GM19467 (cell line): ENCODE measurements around the gene MUC21.
"Not testable (repeated sequence)": the region's sequence is repeated elsewhere in the genome, so short reads cannot be mapped to it uniquely, and the experiment has no call there.

Experiments
- ATAC-seq: cut with Tn5 transposase; IDR thresholded peaks from one replicate; pipeline ENCODE4 v1.9.1; 2021; ENCODE audit warnings: mild to moderate bottlenecking, moderate library complexity; ENCODE audit not compliant: unreplicated experiment

MUC21 gene

DNA sequence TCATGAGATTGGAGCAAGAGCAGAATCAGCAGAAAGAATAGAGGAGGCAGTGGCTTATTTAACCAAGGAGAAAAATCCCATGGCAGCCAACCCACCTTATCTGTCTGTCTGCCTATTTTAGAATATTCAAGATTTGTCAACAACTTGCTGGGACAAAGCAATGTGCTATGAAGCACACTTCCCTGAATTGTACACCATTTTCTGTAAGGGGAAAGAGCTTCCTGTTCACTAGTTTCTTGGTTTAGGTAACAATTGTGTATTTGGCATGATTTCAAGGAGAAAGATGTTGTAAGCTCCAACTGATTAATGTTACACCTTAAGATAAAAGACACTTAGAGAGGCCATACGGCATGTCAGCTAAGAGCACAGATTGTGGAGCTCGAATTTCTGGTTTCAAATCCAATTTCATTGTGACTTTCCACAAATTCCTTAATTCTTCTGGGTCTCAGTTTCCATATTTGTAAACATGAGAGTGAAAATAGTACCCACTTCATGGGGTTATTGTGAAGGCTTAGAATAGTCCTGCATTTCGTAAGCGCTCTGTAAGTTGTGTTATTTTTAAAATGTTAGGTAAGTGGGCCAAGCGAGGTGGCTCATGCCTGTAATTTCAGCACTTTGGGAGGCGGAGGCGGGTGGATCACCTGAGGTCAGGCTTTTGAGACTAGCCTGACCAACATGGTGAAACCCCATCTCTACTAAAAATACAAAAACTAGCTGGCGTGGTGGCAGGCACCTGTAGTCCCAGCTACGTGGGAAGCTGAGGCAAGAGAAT is 21.9 kb downstream of the MUC21 start:
- no peak for ATAC-seq

DNA sequence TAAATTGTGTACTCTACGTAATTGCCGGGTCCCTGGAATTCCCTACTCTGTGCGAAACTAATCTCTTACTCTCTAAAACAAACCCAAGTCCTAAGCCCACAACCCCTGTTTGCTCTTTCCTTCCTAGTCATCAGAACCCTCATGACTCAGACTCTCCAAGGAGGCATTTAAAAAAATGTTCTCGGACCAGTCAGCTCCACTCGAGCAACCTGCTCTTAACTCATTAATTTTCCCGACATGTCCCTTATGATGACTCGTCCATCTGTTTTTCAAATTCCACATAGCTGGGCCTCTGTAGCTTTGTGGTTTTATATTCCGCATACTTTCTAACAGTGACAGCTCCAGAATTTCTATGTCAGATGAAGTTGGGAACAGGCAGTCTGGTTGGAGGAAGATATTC is 24.2 kb downstream of the MUC21 start:
- ATAC-seq: no peak

DNA sequence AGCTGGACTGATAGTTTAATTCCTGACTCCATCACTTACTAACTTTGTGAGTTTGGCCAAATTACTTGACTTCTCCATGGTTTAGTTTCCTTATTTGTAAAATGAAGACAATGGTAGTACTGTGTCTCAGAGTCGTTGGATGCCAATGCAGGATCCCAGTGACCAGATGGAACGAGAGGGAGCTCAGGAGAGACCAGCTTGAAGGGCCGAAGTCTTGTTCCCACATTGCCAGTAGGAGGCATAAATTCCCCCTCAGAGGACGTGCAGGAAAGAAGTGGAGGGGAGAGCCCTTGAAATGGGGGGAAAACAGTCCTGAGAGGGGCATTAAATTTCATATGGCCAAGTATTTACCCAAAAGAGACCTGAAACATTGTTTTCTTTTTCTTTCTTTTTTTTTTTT is 24.6 kb downstream of the MUC21 start:
- no peak for ATAC-seq

DNA sequence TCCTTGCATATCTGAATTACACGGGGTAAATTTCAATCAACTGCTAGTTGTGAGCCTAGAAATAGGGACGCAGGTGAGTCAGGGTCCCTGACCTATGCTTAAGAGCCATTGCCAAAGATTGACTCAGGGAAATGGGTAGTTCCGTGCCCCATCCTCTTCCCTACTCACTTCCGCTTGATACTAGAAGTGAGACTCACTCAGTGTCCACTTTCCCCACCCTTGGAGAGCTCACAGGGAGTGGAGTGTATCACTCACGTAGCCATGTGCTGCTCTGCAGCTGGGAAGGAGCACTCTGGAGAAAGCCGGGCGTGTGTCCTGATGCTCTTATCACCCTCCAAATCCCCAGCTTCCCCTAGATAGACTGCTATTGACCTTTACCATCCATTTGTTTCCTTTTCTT is 26.2 kb downstream of the MUC21 start:
- ATAC-seq: no peak

DNA sequence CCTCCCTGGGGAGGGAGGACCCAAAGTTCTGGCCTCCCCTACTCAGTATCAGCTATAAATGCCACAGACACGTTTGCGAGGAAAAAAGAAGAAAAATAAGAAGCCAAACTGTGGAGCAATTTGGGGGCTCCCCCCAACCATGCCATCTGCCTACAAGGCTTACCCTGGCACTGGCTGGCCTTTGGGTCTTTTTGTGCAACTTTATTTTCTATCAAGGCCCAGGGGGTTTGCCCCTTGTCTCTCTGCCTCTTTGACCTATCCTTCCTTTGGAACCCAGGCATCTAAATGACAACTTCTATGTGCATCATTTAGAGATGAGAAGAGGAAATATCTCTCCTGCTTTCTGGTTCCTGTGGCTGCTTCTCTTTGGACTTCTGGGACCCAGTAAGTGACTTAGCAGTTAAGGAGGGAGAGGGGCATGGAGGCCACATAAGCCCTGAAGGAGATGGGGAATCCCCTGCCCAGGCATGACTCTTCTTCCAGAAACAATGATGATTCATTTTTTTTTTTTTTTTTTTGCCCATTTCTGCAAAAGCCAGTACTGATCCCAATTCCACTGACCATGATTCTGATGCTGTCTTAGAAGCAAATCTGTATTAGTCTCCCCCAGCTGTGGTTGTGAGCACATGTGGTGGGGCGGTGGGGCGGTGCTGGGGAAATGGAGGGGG is 27.0 kb downstream of the MUC21 start, which contains the start of gene MUC22:
TSS of gene MUC22 (plus strand) at position 82 of the 668 bp plus-strand sequence. CDS start at position 315, 233 bp downstream.
- ATAC-seq: no peak

DNA sequence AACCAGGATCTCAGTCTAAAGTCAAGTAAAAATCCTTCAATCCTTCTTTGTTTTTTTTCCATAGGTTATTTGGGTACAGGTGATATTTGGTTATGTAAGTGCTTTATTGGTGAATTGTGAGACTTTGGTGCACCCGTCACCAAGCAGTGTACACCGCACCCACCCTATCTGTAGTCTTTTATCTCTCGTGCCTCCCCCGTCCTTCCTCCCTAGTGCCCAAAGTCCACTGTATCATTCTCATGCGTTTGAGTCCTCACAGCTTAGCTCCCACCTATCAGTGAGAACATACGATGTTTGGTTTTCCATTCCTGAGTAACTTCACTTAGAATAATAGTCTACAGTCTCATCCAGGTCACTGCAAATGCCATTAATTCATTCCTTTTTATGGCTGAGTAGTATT is 27.6 kb downstream of the MUC21 start:
- no peak for ATAC-seq

DNA sequence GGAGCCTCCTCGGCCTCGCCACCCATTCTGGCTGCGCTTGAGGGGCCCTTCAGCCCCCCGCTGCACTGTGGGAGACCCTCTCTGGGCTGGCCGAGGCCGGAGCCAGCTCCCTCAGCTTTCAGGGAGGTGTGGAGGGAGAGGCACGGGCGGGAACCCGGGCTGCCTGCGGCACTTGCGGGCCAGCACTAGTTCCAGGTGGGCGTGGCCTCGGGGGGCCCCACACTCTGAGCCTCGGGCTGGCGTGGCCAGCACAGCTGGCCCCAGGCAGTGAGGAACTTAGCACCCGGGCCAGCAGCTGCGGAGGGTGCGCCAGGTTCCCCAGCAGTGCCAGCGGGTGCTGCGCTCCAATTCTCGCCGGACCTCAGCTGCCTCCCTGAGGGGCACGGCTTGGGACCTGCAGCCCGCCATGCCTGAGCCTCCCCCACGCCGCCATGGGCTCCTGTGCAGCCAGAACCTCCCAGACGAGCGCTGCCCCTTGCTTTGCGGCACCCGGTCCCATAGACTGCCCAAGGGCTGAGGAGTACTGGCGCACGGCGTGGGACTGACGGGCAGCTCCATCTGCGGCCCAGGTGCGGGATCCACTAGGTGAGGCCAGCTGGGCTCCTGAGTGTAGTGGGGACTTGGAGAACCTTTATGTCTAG is 33.3 kb downstream of the MUC21 start:
- no peak for ATAC-seq

DNA sequence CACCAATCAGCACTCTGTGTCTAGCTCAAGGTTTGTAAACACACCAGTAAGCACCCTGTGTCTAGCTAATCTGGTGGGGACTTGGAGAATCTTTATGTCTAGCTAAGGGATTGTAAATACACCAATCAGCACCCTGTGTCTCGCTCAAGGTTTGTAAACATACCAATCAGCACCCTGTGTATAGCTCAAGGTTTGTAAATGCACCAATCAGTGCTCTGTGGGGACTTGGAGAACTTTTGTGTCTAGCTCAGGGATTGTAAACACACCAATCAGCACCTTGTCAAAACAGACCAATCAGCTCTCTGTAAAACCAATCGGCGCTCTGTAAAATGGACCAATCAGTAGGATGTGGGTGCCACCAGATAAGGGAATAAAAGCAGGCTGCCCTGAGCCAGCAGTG is 33.9 kb downstream of the MUC21 start:
- not testable (repeated sequence) for ATAC-seq

DNA sequence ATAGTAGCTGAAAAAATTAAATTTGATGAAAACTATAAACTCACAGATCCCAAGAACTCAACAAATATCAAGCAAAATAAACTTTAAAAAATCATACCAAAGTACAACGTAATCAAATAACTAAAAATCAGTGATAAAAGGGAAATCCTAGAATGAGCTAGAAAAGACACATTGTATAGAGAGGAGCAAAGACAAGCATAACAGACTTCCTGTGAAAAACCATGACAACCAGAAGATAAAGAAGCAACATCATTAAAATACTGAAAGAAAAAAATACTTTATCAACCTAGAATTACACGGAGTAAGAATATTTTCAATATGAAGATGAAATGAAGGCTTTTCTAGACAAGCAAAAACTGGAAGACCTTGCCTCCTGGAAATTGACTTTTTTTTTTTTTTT is 36.5 kb downstream of the MUC21 start:
- no peak for ATAC-seq

DNA sequence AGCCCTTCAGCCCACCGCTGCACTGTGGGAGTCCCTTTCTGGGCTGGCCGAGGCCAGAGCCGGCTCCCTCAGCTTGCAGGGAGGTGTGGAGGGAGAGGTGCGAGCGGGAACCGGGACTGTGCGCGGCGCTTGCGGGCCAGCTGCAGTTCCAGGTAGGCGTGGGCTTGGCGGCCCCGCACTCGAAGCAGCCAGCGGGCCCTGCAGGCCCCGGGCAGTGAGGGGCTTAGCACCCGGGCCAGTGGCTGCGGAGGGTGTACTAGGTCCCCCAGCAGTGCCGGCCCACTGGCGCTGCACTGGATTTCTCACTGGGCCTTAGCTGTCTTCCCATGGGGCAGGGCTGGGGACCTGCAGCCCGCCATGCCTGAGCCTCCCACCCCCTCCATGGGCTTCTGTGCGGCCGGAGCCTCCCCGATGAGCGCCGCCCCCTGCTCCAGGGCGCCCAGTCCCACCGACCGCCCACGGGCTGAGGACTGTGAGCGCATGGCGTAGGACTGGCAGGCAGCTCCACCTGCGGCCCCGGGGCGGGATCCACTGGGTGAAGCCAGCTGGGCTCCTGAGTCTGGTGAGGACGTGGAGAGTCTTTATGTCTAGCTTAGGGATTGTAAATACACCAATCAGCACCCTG is 37.2 kb downstream of the MUC21 start:
- not testable (repeated sequence) for ATAC-seq

DNA sequence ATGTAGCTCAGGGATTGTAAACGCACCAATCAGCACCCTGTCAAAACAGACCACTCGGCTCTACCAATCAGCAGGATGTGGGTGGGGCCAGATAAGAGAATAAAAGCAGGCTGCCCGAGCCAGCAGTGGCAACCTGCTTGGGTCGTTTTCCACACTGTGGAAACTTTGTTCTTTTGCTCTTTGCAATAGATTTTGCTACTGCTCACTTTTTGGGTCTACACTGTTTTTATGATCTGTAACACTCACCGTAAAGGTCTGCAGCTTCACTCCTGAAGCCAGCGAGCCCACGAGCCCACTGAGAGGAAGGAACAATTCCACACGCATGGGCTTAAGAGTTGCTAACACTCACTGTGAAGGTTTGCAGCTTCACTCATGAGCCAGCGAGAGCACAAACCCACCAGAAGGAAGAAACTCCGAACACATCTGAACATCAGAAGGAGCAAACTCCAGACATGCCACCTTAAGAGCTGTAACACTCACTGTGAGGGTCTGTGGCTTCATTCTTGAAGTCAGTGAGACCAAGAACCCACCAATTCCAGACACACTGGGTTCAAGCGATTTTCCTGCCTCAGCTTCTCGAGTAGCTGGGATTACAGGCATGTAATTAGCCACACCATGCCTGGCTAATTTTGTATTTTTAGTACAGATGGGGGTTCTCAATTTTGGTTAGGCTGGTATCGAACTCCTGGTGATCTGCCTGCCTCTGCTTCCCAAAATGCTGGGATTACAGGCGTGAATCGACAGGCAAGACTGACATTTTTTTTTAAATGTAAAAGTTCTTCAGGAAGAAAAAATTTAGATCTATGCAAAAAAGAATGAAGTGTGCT is 38.4 kb downstream of the MUC21 start:
- not testable (repeated sequence) for ATAC-seq

DNA sequence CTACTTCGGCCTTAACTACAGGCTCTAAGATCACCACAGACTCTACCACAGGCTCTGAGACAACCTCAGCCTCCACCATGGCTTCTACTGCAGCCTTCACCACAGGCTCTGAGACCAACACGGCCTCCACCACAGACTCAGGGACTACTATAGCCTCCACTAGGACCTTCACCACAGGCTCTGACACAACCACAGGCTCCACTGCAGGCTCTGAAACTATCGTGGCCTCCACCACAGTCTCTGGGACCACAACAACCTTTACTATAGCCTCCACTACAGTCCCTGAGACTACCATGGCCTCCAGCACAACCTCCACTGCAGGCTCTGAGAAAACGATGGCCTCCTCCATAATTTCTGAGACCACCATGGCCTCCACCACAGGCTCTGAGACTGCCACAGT is 42.1 kb downstream of the MUC21 start:
- ATAC-seq: no peak

DNA sequence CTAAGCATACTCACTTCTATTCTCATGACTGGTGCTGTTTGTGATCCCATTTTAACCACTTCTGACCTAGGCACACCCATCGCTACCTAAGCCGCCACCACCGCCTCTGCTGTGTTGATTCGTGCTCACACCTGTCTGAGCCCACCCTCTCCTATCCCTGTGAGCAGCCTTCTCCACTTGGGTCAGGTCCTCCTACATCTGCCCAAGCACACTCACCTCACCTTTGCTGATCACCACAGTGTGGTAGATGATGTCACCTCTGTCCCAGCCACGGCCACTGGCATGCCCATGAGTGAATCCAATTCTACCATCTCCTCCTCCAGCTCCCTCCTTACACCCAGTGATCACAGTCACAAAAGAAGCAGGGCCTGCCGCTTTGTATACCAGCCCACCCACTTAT is 47.6 kb downstream of the MUC21 start:
- ATAC-seq: no peak

DNA sequence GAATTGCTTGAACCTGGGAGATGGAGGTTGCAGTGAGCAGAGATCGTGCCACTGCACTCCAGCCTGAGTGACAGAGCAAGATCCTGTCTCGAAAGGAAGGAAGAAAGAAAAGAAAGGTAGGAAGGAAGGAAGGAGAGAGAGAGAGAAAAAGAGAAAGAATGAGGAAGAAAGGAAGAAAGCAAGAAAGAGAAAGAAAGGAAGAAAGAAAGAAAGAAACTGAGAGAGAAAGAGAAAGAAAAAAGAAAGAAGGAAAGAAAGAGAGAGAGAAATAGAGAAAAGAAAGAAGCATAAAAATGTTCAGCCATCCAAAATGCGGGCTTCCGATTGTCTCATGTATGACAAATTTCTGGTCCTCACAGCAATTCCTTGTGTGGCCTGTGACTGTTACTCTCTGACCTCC is 49.6 kb downstream of the MUC21 start:
- no peak for ATAC-seq

DNA sequence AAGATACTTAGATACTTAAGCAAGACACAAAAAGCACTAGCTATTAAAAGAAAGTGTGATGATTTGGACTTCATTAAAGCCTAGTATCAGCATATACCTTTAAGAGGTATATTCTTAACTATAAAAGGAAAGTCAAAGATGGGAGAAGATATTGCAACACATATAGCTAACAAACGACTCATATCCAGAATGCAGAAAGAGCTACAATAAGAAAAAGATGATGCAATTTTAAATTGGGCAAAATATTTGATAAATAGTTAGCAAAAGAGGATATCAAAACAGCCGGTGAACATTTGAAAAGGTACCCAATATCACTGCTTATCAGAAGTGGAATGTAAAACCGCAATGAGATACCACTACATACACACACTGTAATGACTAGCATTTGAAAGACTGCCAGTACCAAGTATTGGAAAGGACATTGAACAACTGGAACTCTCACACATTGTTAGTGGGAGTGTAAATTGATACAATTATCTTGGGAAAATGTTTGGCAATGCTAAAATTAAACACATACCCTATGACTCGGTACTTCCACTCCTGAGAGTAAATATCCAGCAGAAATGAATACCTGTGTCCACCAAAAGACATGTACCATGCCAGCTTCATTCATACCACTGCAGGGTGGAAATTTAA is 52.5 kb downstream of the MUC21 start:
- ATAC-seq: no peak

DNA sequence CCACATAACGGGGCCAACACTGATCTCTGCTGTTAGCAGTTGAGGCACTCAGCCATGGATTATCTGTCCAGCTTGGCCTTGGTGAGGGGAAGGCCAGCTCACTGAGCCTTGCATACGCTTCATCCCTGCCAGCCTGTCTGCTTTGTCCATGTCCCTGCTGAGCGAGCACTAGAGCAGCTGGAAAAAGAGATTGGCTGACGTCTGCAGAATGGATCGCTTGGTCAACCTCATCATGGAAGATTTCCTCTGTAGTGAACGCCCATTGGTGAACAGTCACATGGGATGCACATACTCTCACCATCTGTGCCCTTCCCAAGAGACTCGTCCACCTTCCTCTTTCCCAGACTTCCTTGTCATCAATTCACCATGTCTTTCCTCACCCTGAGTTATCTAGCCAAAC is 53.7 kb downstream of the MUC21 start:
- no peak for ATAC-seq

DNA sequence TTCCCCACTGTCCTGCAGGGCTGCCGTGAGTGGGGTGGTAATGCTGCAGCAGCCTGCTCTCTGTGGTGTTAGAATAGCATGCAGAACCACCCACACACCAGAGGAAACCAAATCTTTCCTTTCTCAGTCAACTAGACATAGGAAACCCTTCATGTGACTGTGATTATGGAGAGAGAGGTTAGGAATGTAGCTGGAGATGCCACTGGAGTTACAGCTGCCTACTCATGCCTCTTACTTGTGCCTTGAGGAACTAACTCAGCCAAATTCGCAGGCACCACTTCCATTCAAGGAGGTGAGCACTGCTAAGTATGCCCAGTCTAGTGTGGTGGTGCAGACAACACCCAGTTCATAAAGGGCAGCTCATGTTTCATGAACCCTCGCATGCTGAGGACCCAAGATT is 54.2 kb downstream of the MUC21 start:
- no peak for ATAC-seq

DNA sequence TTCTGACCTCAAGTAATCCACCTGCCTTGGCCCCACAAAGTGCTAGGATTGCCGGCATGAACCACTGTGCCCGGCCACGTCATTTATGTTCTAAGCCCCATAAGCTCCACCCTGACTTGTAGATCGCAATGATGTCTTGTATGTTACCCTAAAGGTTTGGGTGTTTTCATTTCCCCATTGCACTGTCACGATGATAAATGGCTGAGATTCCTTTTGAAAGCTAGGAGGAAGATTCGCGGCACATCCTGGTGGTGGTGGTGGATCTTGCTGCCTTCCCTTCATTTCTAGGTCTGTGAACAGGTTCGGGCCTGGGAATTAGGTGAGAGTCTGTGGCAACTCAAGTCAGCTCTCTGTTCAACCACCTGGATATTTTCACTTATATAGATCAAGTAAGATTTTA is 55.0 kb downstream of the MUC21 start:
- ATAC-seq: no peak
